Choroid plexus epithelial cell (primary cell): ENCODE data around the gene XKR7.

Source experiments
- DNase-seq: peaks from one replicate; pipeline ENCODE4 v3.0.0-alpha.2; 2010; ENCODE audit warnings: low read depth
- H3K4me3 ChIP-seq: 2 replicates; pipeline ENCODE4 v1.5.1; 2011; ENCODE audit warnings: low read depth, mild to moderate bottlenecking, control low read depth, low read length, moderate library complexity
- CTCF ChIP-seq: conservative IDR thresholded peaks from 2 replicates; pipeline ENCODE4 v1.5.1; 2011; ENCODE audit warnings: low read depth, mild to moderate bottlenecking, control low read depth, inconsistent platforms, low read length, moderate library complexity

XKR7 gene

GRCh38 chr20:31953556-31954148 is 14.3 kb upstream of the XKR7 start:
- no peak for TF ChIP-seq CTCF
- no peak for DNase-seq
- no peak overlapping the region for H3K4me3 ChIP-seq

GRCh38 chr20:31954500-31954899 is 13.5 kb upstream of the XKR7 start:
- DNase-seq, result no peak
- H3K4me3 ChIP-seq, result no peak overlapping the region
- no peak for TF ChIP-seq CTCF

- H3K4me3 ChIP-seq, result no peak overlapping the region
- DNase-seq, result no peak
- no peak for TF ChIP-seq CTCF
These were observed 11.1 kb upstream of the XKR7 start for GRCh38 chr20:31956556-31957526.

- DNase-seq, result no peak
- H3K4me3 ChIP-seq, result no peak overlapping the region
These were observed 5.2 kb upstream of the XKR7 start for GRCh38 chr20:31962761-31963160.

GRCh38 chr20:31963889-31964288 is 4.1 kb upstream of the XKR7 start:
- H3K4me3 ChIP-seq, result no peak overlapping the region
- TF ChIP-seq CTCF, result no peak
- DNase-seq, result no peak

More at GRCh38 chr20:31962761-31963160, 5.2 kb upstream of the XKR7 start:
- TF ChIP-seq CTCF, result no peak

GRCh38 chr20:31966991-31967655 is 828 bp upstream of the XKR7 start:
- no peak overlapping the region for H3K4me3 ChIP-seq
- TF ChIP-seq CTCF, result no peak

More at GRCh38 chr20:31966991-31967655, 828 bp upstream of the XKR7 start:
- DNase-seq, result no peak
